GM10847 (cell line): Measurements from ENCODE around the gene TFAP2B.

Source experiments
- POLR2A ChIP-seq: IDR thresholded peaks from 2 replicates; pipeline ENCODE4 v1.6.1; 2011; ENCODE audit not compliant: insufficient read length; ENCODE audit errors: extremely low read depth

TFAP2B gene

GRCh38 chr6:50819904-50820868 is 1.5 kb downstream of the TFAP2B start:
- TF ChIP-seq POLR2A = no peak

- no peak for TF ChIP-seq POLR2A
These were observed 2.2 kb downstream of the TFAP2B start for GRCh38 chr6:50820869-50821264.

- TF ChIP-seq POLR2A = no peak
These were observed 2.9 kb downstream of the TFAP2B start for GRCh38 chr6:50821441-50822077.

- no peak for TF ChIP-seq POLR2A
These were observed 3.4 kb downstream of the TFAP2B start for GRCh38 chr6:50822078-50822476.

- TF ChIP-seq POLR2A = no peak
These were observed 4.6 kb downstream of the TFAP2B start for GRCh38 chr6:50823094-50823920.

- TF ChIP-seq POLR2A = no peak
These were observed 5.9 kb downstream of the TFAP2B start for GRCh38 chr6:50824552-50824951.

GRCh38 chr6:50825375-50826036 is 6.8 kb downstream of the TFAP2B start:
- TF ChIP-seq POLR2A = no peak

GRCh38 chr6:50826037-50826761 is 7.5 kb downstream of the TFAP2B start:
- TF ChIP-seq POLR2A = no peak

GRCh38 chr6:50826803-50827202 is 8.1 kb downstream of the TFAP2B start:
- TF ChIP-seq POLR2A = no peak

- no peak for TF ChIP-seq POLR2A
These were observed 10.4 kb downstream of the TFAP2B start for GRCh38 chr6:50829049-50829448.

- no peak for TF ChIP-seq POLR2A
These were observed 11.3 kb downstream of the TFAP2B start for GRCh38 chr6:50829898-50830444.

GRCh38 chr6:50831186-50831585 is 12.5 kb downstream of the TFAP2B start:
- TF ChIP-seq POLR2A = no peak

GRCh38 chr6:50832912-50833311 is 14.2 kb downstream of the TFAP2B start:
- TF ChIP-seq POLR2A = no peak

- TF ChIP-seq POLR2A = no peak
These were observed 16.3 kb downstream of the TFAP2B start for GRCh38 chr6:50834929-50835410.
